Adipocyte (in vitro differentiated cells): ENCODE measurements around the gene ACTL6A.

Experiments used
- DNase-seq: peaks from one replicate; pipeline ENCODE4 v3.0.0-alpha.2; 2015; ENCODE audit warnings: low read depth
- H3K27me3 ChIP-seq: replicated peaks from 2 replicates; pipeline ENCODE4 v1.7.0; 2013; ENCODE audit warnings: mild to moderate bottlenecking, low read length, moderate library complexity; ENCODE audit not compliant: control insufficient read depth, insufficient read depth
- H3K36me3 ChIP-seq: 2 replicates; pipeline ENCODE4 v1.7.0; 2013; ENCODE audit warnings: low read length, mild to moderate bottlenecking, moderate library complexity; ENCODE audit not compliant: control insufficient read depth, insufficient read depth, severe bottlenecking
- H3K4me1 ChIP-seq: 2 replicates; pipeline ENCODE4 v1.7.0; 2013; ENCODE audit warnings: mild to moderate bottlenecking, low read length, moderate library complexity; ENCODE audit not compliant: control insufficient read depth, insufficient read depth
- H3K4me3 ChIP-seq: 2 replicates; pipeline ENCODE4 v1.7.0; 2013; ENCODE audit warnings: mild to moderate bottlenecking, low read length, moderate library complexity
- H3K9ac ChIP-seq: 2 replicates; pipeline ENCODE4 v1.7.0; 2013; ENCODE audit warnings: mild to moderate bottlenecking, low read length, moderate library complexity
- H3K9me3 ChIP-seq: 2 replicates; pipeline ENCODE4 v1.7.0; 2013; ENCODE audit warnings: mild to moderate bottlenecking, low read length, moderate library complexity; ENCODE audit not compliant: control insufficient read depth

ACTL6A gene

DNA sequence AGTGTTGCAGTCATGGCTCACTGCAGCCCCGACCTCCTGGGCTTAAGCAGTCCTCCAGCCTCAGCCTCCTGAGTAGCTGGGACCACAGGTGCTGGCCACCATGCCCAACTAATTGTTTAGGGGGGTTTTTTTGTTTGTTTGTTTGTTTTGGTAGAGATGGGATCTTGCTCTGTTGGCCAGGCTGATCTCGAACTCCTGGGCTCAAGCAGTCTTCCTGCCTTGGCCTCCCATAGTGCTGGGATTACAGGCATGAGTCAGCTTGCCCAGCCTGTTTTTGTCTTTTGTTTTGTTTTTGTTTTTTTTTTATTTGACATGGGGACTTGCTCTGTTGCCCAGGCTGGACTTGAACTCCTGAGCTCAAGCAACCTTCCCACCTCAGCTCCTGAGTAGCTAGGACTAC, 59.3 kb downstream of the ACTL6A start:
- Histone ChIP-seq H3K36me3 (peaks cover 76% of the 10 kb centered on the region), H3K9ac (no peak overlapping the region), H3K9me3 (no peaks in the 10 kb centered on the region), H3K27me3 (no peaks in the 10 kb centered on the region), H3K4me3 (no peak overlapping the region), H3K4me1 (no peaks in the 10 kb centered on the region)
- DNase-seq = no peak

- Histone ChIP-seq H3K9me3 (no peaks in the 10 kb centered on the region), H3K36me3 (peaks cover 56% of the 10 kb centered on the region), H3K4me3 (no peak overlapping the region)
Measured at GRCh38 chr3:179624451-179624850, 61.7 kb downstream of the ACTL6A start.

GRCh38 chr3:179630753-179631451, 68.2 kb downstream of the ACTL6A start:
- DNase-seq = no peak

More at GRCh38 chr3:179624451-179624850, 61.7 kb downstream of the ACTL6A start:
- H3K27me3 ChIP-seq = no peaks in the 10 kb centered on the region
- H3K4me1 ChIP-seq = no peaks in the 10 kb centered on the region
- H3K9ac ChIP-seq = no peak overlapping the region
- DNase-seq = no peak

More at GRCh38 chr3:179630753-179631451, 68.2 kb downstream of the ACTL6A start:
- Histone ChIP-seq H3K4me3 (no peak overlapping the region), H3K4me1 (no peaks in the 10 kb centered on the region), H3K9ac (no peak overlapping the region), H3K36me3 (peaks cover 1% of the 10 kb centered on the region), H3K9me3 (no peaks in the 10 kb centered on the region), H3K27me3 (no peaks in the 10 kb centered on the region)
